Natural killer cell (primary cell): Measurements from ENCODE around the gene CDKAL1. TPM values are rescaled to one million over a fixed set of nuclear protein-coding genes. Genes with fewer than 3 reads are reported as not detected.

Experiments
- ATAC-seq, 3 donors: fragments of 150-1000 bp in 2 of 3; fragments of 200-7000 bp in 1 of 3; cut with Tn5 transposase; 1 replicate in 1 of 3; 2 replicates in 2 of 3; pipeline ENCODE4 v1.10.0; 2021; ENCODE audit warnings: mild to moderate bottlenecking in 2 of 3, moderate library complexity in 2 of 3
- DNase-seq, 2 donors: peaks; one replicate each; pipeline versions ENCODE4 v3.0.0 to v3.0.0-alpha.2; 2013 to 2021; ENCODE audit warnings: mixed read lengths in 1 of 2
- H3K27ac ChIP-seq: one replicate; pipeline ENCODE4 v1.5.1; 2013; ENCODE audit warnings: mild to moderate bottlenecking, low read length
- H3K27me3 ChIP-seq: one replicate; pipeline ENCODE4 v1.6.1; 2013; ENCODE audit warnings: low read length; ENCODE audit not compliant: control insufficient read depth, insufficient read depth
- H3K36me3 ChIP-seq: one replicate; pipeline ENCODE4 v1.6.1; 2013; ENCODE audit warnings: low read length; ENCODE audit not compliant: control insufficient read depth, insufficient read depth
- H3K4me1 ChIP-seq: one replicate; pipeline ENCODE4 v1.6.1; 2013; ENCODE audit warnings: low read length; ENCODE audit not compliant: control insufficient read depth, insufficient read depth
- H3K4me3 ChIP-seq: one replicate; pipeline ENCODE4 v1.5.1; 2013; ENCODE audit warnings: low read length
- H3K9me3 ChIP-seq: one replicate; pipeline ENCODE4 v1.6.1; 2013; ENCODE audit warnings: low read length; ENCODE audit not compliant: control insufficient read depth, insufficient read depth
- H3K27ac Mint-ChIP-seq, 2 donors: one replicate each; pipeline ENCODE4 v1.8.0; 2022; ENCODE audit warnings: mild to moderate bottlenecking in 2 of 2, mixed read lengths in 2 of 2, moderate library complexity in 1 of 2
- H3K27me3 Mint-ChIP-seq, 2 donors: one replicate each; pipeline ENCODE4 v1.8.0; 2022; ENCODE audit warnings: low read depth in 2 of 2, mixed read lengths in 2 of 2
- H3K36me3 Mint-ChIP-seq: one replicate; pipeline ENCODE4 v1.8.0; 2022; ENCODE audit warnings: mixed read lengths
- H3K4me1 Mint-ChIP-seq, 2 donors: one replicate each; pipeline ENCODE4 v1.8.0; 2022; ENCODE audit warnings: mixed read lengths in 2 of 2
- H3K4me3 Mint-ChIP-seq: one replicate; pipeline ENCODE4 v1.8.0; 2022; ENCODE audit warnings: mild to moderate bottlenecking, moderate library complexity, mixed read lengths
- H3K9me3 Mint-ChIP-seq, 2 donors: one replicate each; pipeline ENCODE4 v1.8.0; 2022; ENCODE audit warnings: mixed read lengths in 2 of 2
- WGBS: methylation state at CpG from one replicate; pipeline ENCODE4 v1.1.7; 2013; ENCODE audit warnings: missing lambda C conversion rate; ENCODE audit not compliant: insufficient coverage; 5-methylcytosine and 5-hydroxymethylcytosine counted together
- intact Hi-C: fragments of 100-400 bp; cut with micrococcal nuclease; formaldehyde crosslinking; loops from one replicate; pipeline ENCODE4 v1.14.2; 2022
- total RNA-seq, 4 donors: library from RNA; stranded (reverse); fragments of 120-200 nt in 1 of 4; gene quantifications; one replicate each; pipeline versions ENCODE4 v1.2.3 to v1.2.4, GENCODE V29; 2013 to 2022
- TF ChIP-seq, protein P1 (sequence below): fragments of 200-600 bp; IDR thresholded peaks from one replicate; pipeline ENCODE4 v1.8.0; 2022; ENCODE audit warnings: antibody characterized with exemption

Gene CDKAL1
- total RNA-seq, 3 donors from 2014 or later (not counting 1 experiment from before 2014, with no cell fraction given): 26.0 to 32.8 (median 28.9) TPM

DNA sequence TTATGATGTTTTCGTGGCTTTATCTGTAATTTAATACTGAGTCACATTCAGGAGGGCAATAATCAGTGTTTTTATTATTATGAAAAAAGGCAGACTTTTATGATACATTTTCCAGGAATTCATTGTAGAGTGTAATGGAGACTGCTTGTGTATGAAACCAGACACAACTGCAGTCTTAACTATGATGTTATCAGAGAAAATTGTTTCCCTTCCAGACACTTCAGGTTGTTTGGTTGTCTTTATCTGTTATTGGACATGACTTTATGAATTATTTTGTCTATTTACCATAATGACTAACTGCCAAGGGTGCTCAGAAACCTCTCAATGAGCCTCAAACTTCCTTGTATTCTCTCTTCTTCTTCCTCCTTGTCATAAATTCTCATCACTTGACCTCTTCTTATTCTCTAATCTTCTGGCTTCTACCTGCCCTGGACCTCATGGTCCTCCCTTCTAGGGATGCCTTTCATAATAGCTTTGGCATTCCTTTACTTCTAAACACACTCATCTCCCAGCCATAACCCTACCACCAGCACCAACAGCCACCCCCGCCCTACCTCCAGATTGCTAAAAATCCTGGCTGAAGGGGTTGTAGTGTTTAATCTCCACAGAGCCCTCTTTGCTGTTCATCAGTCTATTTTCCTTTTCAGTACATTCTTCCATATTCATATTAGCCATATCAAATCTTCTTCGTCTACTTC, 492.5 kb downstream of the CDKAL1 start:
- TF ChIP-seq, protein P1, sequence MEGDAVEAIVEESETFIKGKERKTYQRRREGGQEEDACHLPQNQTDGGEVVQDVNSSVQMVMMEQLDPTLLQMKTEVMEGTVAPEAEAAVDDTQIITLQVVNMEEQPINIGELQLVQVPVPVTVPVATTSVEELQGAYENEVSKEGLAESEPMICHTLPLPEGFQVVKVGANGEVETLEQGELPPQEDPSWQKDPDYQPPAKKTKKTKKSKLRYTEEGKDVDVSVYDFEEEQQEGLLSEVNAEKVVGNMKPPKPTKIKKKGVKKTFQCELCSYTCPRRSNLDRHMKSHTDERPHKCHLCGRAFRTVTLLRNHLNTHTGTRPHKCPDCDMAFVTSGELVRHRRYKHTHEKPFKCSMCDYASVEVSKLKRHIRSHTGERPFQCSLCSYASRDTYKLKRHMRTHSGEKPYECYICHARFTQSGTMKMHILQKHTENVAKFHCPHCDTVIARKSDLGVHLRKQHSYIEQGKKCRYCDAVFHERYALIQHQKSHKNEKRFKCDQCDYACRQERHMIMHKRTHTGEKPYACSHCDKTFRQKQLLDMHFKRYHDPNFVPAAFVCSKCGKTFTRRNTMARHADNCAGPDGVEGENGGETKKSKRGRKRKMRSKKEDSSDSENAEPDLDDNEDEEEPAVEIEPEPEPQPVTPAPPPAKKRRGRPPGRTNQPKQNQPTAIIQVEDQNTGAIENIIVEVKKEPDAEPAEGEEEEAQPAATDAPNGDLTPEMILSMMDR: no peak
- H3K27ac Mint-ChIP-seq: no peak overlapping the region
- H3K27me3 Mint-ChIP-seq: no peaks in the 10 kb centered on the region
- DNase-seq (no peak), ATAC-seq (no peak)
- H3K4me3 ChIP-seq: no peak overlapping the region
- 99% methylated on average over 3 of the region's 3 CpGs for WGBS
- intact Hi-C loops: no loop called here
- H3K4me1 Mint-ChIP-seq: no peaks in the 10 kb centered on the region
- H3K36me3 Mint-ChIP-seq: no peaks in the 10 kb centered on the region
- no peaks in the 10 kb centered on the region for H3K27me3 ChIP-seq
- H3K36me3 ChIP-seq: no peaks in the 10 kb centered on the region
- H3K9me3 Mint-ChIP-seq: no peaks in the 10 kb centered on the region
- no peak overlapping the region for H3K27ac ChIP-seq
- H3K9me3 ChIP-seq: no peaks in the 10 kb centered on the region
- H3K4me3 Mint-ChIP-seq: no peak overlapping the region
- no peaks in the 10 kb centered on the region for H3K4me1 ChIP-seq

DNA sequence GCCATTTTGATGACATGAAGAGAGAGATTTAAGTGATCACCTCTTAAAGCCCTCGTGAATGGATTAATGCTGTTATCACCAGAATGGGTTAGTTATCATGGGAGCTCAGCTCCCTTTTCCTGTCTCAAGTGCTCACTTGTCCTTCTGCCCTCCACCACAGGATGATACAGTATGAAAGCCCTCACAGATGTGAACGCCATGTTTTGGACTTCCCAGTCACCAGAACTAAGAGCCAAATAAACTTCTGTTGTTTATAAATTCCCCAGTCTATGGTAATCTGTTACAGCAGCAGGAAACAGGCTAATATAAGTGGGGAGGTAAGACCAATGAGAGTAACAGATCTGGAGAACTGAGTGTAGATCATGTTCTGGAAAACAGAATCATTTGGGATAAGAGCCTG, 493.2 kb downstream of the CDKAL1 start:
- H3K9me3 Mint-ChIP-seq: no peaks in the 10 kb centered on the region

DNA sequence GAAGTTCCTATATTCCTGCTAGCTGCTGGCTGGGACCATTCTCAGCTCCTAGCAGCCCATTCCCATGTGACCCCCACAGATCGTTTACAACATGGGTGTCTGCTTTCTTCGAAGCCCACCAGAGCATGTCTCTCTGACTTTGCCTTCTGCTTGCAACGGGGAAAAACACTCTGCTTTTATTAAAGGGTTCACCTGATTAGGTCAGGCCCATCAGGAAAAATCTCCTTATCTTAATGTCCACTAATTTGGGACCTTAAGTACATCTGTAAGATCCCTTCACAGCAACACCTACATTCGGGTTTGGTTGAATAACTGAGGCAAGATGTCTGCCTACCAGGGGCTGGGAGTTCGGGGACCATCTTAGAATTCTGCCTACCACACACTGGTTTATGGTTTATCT, 496.9 kb downstream of the CDKAL1 start:
- H3K27ac Mint-ChIP-seq: no peak overlapping the region
- DNase-seq: no peak
- no peak for ATAC-seq
- Histone ChIP-seq H3K4me1 (no peaks in the 10 kb centered on the region), H3K9me3 (no peaks in the 10 kb centered on the region), H3K27me3 (no peaks in the 10 kb centered on the region), H3K4me3 (no peak overlapping the region), H3K27ac (no peak overlapping the region), H3K36me3 (no peaks in the 10 kb centered on the region)
- H3K36me3 Mint-ChIP-seq: no peaks in the 10 kb centered on the region
- WGBS: over 99% methylated on average over 5 of the region's 5 CpGs
- no peak overlapping the region for H3K4me3 Mint-ChIP-seq
- TF ChIP-seq, protein P1: no peak
- H3K9me3 Mint-ChIP-seq: no peaks in the 10 kb centered on the region
- H3K27me3 Mint-ChIP-seq: no peaks in the 10 kb centered on the region
- intact Hi-C loops: no loop called here
- peaks cover 0 to 7% of the 10 kb centered on the region in 2 donors for H3K4me1 Mint-ChIP-seq

More for the DNA sequence above, 493.2 kb downstream of the CDKAL1 start:
- DNase-seq (no peak), ATAC-seq (no peak)
- WGBS: 95% methylated on average over 2 of the region's 2 CpGs
- Histone ChIP-seq H3K4me3 (no peak overlapping the region), H3K27ac (no peak overlapping the region), H3K4me1 (no peaks in the 10 kb centered on the region), H3K9me3 (no peaks in the 10 kb centered on the region), H3K36me3 (no peaks in the 10 kb centered on the region), H3K27me3 (no peaks in the 10 kb centered on the region)
- TF ChIP-seq, protein P1: no peak
- intact Hi-C loops: no loop called here
- no peak overlapping the region for H3K27ac Mint-ChIP-seq
- no peaks in the 10 kb centered on the region for H3K36me3 Mint-ChIP-seq
- no peaks in the 10 kb centered on the region for H3K4me1 Mint-ChIP-seq
- H3K4me3 Mint-ChIP-seq: no peak overlapping the region
- H3K27me3 Mint-ChIP-seq: no peaks in the 10 kb centered on the region

DNA sequence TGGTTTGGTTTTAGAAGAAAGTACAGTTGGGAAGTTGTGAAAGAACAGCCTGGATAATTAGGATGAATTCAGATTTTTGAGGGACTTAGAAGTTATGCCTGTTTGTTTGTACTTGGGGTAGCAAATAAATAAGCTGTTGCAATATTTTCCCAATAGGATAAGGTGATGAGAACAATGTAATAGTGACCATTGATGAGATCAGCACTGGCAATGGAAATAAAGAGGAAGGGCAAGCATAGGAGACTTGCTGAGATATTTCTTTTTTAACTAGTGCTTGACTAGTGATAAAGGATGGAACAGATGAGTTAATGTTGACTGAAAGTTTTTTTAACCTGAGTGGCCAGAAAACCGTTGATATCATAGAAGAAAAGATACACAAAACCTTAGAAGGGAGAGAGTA, 498.8 kb downstream of the CDKAL1 start:
- no peak overlapping the region for H3K27ac ChIP-seq
- H3K9me3 Mint-ChIP-seq: no peaks in the 10 kb centered on the region
- intact Hi-C loops: no loop called here
- no peaks in the 10 kb centered on the region for H3K27me3 Mint-ChIP-seq
- H3K4me3 Mint-ChIP-seq: no peak overlapping the region
- 96% methylated on average over 1 of the region's 1 CpG for WGBS
- no peaks in the 10 kb centered on the region for H3K9me3 ChIP-seq
- no peaks in the 10 kb centered on the region for H3K36me3 ChIP-seq
- no peak for ATAC-seq
- TF ChIP-seq, protein P1: no peak
- peaks cover 6 to 11% of the 10 kb centered on the region in 2 donors for H3K4me1 Mint-ChIP-seq
- no peak overlapping the region for H3K4me3 ChIP-seq
- no peak overlapping the region for H3K27ac Mint-ChIP-seq
- H3K4me1 ChIP-seq: no peaks in the 10 kb centered on the region
- DNase-seq: no peak
- H3K27me3 ChIP-seq: no peaks in the 10 kb centered on the region
- no peaks in the 10 kb centered on the region for H3K36me3 Mint-ChIP-seq
